Renal cortex interstitium (tissue), 15 donors: ENCODE data around the gene DERL2. TPM values are rescaled to one million over a fixed set of nuclear protein-coding genes. Genes with fewer than 3 reads are reported as not detected.

Experiments
- DNase-seq, 11 donors: peaks; one replicate each; pipeline ENCODE4 v3.0.0-alpha.2; 2013; ENCODE audit warnings: low read depth in 9 of 11, low spot score in 4 of 11; ENCODE audit errors: extremely low read depth in 1 of 11
- long read RNA-seq, 16 experiments: transcript quantifications; one replicate each; lab custom pipeline, GENCODE V29; 2026
- polyA plus RNA-seq, 3 donors: library from polyadenylated mRNA; unstranded; fragments of 120-200 nt; gene quantifications; one replicate each; pipeline ENCODE4 v1.2.1, GENCODE V29; 2013; ENCODE audit not compliant: insufficient read length in 3 of 3

Gene DERL2
- 10 to 100 TPM; 80.0 to 87.4 (median 85.0) TPM for polyA plus RNA-seq
- long read RNA-seq, donor 1, full-length matches to known transcripts: 19 of 19 reads
- long read RNA-seq, donor 1, partial matches to known transcripts: 0 of 19 reads
- long read RNA-seq, donor 1, other reads (novel, unspliced or antisense): 0 of 19 reads
- long read RNA-seq, donor 2, full-length matches to known transcripts: 16 of 16 reads
- long read RNA-seq, donor 2, partial matches to known transcripts: 0 of 16 reads
- long read RNA-seq, donor 2, other reads (novel, unspliced or antisense): 0 of 16 reads
- long read RNA-seq, donor 3, full-length matches to known transcripts: 53 of 53 reads
- long read RNA-seq, donor 3, partial matches to known transcripts: 0 of 53 reads
- long read RNA-seq, donor 3, other reads (novel, unspliced or antisense): 0 of 53 reads
- long read RNA-seq, donor 4, full-length matches to known transcripts: 33 of 33 reads
- long read RNA-seq, donor 4, partial matches to known transcripts: 0 of 33 reads
- long read RNA-seq, donor 4, other reads (novel, unspliced or antisense): 0 of 33 reads
- long read RNA-seq, donor 5: 0 reads
- long read RNA-seq, donor 6, full-length matches to known transcripts: 37 of 37 reads
- long read RNA-seq, donor 6, partial matches to known transcripts: 0 of 37 reads
- long read RNA-seq, donor 6, other reads (novel, unspliced or antisense): 0 of 37 reads
- long read RNA-seq, donor 7, full-length matches to known transcripts: 31 of 31 reads
- long read RNA-seq, donor 7, partial matches to known transcripts: 0 of 31 reads
- long read RNA-seq, donor 7, other reads (novel, unspliced or antisense): 0 of 31 reads
- long read RNA-seq, donor 8: 0 reads
- long read RNA-seq, donor 9, full-length matches to known transcripts: 34 of 34 reads
- long read RNA-seq, donor 9, partial matches to known transcripts: 0 of 34 reads
- long read RNA-seq, donor 9, other reads (novel, unspliced or antisense): 0 of 34 reads
- long read RNA-seq, donor 10, full-length matches to known transcripts: 32 of 32 reads
- long read RNA-seq, donor 10, partial matches to known transcripts: 0 of 32 reads
- long read RNA-seq, donor 10, other reads (novel, unspliced or antisense): 0 of 32 reads
- long read RNA-seq, donor 11, full-length matches to known transcripts: 25 of 30 reads
- long read RNA-seq, donor 11, partial matches to known transcripts: 0 of 30 reads
- long read RNA-seq, donor 11, other reads (novel, unspliced or antisense): 5 of 30 reads
- long read RNA-seq, donor 12, full-length matches to known transcripts: 12 of 12 reads
- long read RNA-seq, donor 12, partial matches to known transcripts: 0 of 12 reads
- long read RNA-seq, donor 12, other reads (novel, unspliced or antisense): 0 of 12 reads
- long read RNA-seq, donor 13: 0 reads
- long read RNA-seq, donor 14, full-length matches to known transcripts: 32 of 32 reads
- long read RNA-seq, donor 14, partial matches to known transcripts: 0 of 32 reads
- long read RNA-seq, donor 14, other reads (novel, unspliced or antisense): 0 of 32 reads
- long read RNA-seq, donor 15, full-length matches to known transcripts: 14 of 14 reads
- long read RNA-seq, donor 15, partial matches to known transcripts: 0 of 14 reads
- long read RNA-seq, donor 15, other reads (novel, unspliced or antisense): 0 of 14 reads
- long read RNA-seq, donor 16, full-length matches to known transcripts: 71 of 115 reads
- long read RNA-seq, donor 16, partial matches to known transcripts: 34 of 115 reads
- long read RNA-seq, donor 16, other reads (novel, unspliced or antisense): 10 of 115 reads

DNA sequence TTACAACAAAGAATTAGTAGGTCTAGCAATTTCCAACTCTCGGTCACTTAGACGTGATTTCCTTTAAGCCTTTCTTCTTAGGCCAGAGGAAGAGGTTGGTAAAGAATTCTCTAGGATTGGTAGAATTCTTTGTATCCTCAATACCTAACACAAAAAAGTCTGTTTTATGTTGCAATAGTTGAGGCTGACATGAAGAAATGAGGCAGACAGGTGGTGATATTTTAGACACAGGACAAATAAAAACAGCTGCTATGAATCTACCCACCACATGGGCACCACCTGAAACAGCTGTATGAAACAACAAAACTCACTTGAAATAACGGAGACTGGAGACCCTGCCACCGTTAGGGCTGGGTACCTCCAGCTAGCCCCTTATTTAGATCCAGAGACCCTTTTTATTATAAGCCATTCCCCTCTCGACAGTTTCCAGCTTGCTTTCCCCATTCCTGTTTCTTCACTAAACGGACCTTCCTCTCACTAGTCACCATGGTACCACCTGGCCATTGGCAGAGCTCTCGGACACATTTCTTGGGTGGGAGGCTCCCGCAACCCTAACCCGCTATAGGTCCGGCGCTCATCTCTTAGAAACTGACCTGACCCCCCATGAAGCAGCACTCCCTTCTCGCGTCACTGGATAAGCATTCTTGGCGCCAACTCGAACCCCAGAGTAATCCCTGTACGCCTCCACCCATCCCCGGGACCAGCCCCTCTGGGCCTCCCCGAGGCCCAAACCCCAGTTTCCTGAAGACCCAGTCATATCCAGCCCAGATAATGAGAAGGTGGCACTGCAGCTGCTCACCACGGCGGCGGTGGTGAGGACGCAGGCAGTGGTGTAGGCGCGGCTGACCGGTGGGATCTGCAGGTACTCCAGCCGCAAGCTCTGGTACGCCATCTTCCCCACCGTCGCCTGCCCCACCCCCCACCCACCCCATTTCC is at the start of gene DERL2:
TSS of gene DERL2 (minus strand) at position 909 of the 936 bp plus-strand sequence. CDS start at position 892, 17 bp downstream.
- DNase-seq: no peak

DNA sequence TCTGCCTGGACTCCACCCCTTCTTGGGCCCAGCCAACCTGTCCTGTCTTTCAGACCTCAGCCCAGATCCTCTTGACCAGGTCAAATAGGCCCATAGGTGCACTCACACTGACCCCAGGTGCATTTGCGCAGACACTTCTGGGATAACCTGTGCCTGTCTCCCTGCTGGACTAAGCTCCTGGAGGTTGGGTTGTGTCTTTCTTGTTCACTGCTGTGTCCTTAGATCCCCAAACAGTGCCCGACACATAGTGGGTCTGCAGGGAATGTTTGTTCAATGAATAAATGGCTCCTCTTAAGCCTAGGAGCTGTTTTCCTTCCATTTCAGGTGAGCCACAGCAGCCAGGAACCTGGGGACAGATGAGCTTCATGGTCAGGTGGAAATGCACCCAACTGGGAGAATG is 49.5 kb upstream of the DERL2 start:
- no peak for DNase-seq

DNA sequence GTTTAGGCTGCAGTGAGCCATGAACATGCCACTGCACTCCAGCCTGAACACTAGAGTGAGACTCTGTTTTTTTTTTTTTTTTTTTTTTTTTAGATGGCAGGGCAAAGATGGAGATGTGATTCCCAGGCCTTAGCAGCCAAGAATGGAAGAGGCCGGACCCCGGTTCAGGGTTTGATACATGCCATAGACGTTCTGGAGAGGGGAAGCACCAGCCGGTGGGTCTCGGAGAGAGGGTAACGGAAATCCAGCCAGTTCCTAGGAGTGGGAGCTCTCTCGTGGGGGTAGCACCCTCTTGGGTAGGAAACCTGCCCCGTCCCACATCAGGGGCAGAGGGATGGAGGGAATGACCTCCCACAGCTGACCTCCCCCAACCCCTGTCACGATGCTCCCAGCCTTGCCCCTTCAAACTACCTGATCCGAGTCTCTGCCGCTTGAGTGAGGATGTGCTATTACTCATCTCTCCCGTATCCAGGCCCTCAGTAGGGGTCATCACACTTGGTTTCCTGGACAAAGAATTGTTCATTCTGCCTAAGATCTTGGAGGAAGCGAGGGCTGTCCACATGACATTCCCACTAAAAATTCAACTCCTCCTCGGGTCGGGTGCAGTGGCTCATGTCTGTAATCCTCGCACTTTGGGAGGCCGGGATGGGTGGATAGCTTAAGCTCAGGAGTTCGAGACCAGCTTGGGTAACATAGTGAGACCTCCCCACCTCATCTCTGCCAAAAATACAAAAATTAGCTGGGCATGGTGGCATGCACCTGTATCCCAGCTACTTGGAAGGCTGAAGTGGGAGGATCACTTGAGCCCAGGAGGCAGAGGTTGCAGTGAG is 47.7 kb upstream of the DERL2 start:
- peak in 1 of 11 donors; percentile 15 for DNase-seq

DNA sequence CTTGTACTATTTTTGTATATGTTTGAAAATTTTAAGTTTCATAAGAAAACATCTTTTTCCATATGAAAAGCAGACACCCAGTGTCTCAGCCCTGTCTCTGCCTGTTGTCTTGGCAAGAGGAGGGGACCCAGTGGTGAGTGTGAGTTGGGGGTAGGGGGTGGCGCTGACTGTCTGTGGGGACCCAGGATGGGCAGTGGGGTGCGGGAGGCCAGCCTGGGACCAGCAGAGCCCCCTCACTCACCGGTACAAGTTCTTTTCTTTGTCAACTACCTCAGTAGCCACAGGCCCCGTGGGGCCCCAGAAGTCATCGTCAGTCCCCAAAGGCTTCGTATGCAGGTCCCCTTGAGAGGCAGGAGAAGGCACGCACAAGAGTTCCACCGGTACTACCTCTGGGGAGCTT is 46.6 kb upstream of the DERL2 start:
- no peak for DNase-seq

DNA sequence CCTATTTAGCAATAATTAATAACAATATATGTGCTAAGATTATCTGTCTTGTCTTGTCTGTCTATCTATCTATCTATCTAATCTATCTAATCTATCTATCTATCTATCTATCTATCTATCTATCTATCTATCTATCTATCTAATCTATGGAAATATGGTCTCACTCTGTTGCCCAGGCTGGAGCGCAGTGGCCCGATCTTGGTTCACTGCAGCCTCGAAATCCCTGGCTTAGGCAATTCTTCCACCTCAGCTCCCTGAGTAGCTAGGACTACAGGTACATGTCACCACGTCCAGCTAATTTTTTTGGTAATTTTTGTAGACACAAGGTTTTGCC is 45.1 kb upstream of the DERL2 start:
- no peak for DNase-seq

DNA sequence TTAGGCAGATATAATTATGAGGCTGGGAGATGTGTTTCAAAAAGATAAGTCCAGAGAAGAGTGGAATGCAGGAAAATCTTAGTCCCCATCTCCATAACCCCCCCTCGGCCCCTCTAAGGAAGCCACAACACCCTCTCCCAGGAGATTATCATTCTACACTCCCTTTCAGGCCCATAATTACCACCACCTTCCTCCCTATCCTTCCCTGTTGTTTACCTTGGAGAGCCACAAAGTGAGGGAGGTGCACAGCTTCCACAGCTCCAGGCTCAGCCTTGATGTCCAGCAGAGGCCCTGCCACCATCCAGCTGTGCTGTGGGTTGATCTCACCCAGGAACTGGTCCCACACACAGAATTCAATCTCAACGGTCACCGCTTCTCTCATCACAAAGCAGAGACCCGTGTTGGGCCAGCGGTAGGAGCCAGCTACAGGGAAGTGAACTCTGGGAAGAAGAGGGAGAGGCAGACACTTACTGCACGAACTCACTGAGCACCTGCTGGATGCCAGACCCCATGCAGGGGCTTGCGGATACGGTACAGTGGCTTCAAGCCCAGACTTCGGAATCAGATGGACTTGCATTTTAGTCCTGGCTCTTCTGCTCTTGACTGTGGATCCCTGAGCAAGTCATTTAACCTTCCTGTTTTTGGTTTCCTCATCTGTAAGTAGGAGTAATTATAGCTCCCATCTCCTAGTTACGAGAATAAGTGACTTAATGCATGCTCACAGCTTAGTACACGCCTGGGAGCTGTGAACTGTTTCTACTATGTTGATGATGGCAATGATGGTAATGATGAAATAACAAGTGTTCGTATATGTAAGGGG is 44.5 kb upstream of the DERL2 start:
- DNase-seq: no peak

DNA sequence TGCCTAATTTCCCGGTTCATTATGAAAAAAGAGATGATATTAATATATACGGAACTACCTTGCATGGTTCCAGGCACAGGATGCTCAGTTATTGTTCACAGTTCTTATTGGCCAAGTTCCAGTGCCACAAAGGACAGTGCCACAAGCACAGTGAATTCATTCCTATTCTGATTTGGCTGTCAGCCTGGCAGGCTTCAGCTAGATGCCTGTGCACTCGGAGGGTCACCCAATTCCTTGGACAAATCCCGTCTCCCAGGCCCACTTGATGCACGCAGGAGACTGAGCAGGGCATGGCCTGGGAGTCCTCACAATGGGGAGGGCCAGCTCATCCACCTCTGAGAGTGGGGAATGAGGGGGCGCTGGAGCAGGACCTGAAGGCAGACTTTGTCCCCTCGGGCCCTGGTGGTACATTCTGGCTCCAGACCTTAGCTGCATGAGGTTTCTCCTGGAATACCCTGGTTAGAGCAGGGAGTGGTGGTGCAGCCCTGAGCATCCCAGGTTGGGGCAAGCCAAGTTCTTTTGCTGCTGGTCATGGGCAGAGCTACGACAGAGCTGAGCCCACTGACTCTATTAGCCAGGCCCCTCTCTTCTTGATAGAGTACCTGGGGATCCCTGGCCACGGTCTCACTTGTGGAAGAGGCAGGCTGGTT is 41.7 kb upstream of the DERL2 start:
- peak in 1 of 11 donors; percentile 8 for DNase-seq

DNA sequence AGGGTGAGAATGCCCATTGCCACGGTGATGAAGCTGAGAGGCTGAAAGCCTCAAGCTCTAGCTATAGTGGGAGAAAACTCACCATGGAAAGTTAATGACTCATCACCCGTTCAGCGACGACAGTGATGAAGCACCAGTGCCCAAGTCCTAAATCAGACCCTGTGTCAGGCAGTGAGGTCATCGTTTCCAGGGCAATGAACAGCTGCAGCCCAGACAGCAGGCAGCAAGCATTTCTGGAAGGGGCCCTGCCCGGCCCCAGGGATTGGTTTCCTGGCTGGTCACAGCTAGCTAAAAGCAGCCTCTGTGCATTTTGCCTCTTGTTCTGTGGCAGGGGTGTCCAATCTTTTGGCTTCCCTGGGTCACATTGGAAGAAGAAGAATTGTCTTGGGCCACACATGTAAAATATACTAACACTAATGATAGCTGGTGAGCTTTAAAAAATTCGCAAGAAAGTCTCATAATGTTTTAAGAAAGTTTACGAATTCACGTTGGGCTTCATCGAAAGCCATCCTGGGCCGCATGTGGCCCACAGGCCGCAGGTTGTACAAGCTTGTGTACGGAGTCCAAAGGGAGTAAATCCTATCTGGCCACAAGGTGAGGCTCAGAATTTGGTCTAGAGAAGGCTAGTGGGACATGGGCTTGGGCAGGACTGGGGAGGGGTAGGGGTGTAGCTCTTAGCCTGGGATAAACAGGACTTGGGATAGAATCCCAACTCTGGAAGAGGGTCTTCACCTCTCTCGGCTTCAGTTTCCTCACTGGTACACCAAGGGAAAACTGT is 41.0 kb upstream of the DERL2 start:
- peak; percentile 63 to 90 (median 85) for DNase-seq

DNA sequence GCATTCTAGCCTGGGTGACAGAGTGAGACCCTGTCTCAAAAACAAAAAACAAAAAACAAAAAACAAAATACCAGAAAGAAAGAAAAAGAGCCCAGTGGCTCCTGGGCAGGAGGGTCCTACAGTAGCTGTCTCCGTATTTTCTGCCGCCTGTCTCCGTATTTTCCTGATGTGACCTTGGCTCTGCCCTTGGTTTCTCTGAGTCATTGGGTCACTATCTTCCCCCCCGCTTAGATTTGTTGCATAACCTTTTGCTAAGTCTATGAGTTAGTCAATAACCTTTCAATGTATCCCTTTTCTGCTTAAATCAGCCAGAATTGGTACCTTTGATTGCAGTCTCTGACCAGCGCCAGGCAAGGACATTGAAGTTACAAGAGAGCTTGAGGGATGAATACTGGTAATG is 37.3 kb upstream of the DERL2 start:
- DNase-seq: no peak

DNA sequence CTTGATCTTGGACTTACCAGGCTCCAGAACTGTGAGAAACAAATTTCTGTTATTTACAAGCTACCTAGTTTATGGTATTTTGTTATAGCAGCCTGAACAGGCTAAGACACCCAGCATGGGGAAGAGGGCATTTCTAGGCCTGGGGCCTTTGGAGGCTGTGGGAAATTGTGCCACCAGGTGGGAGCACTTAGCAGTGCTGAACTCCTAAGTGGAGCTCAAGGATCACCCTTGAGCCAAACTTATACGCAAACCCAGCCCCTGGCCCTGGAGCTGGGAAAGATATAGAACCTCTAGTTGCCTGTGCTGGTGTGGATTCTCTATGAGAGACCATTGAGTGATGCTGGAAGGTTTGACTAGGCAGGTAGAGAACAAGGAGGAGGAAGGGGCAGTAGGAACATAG is 36.5 kb upstream of the DERL2 start:
- DNase-seq: no peak

DNA sequence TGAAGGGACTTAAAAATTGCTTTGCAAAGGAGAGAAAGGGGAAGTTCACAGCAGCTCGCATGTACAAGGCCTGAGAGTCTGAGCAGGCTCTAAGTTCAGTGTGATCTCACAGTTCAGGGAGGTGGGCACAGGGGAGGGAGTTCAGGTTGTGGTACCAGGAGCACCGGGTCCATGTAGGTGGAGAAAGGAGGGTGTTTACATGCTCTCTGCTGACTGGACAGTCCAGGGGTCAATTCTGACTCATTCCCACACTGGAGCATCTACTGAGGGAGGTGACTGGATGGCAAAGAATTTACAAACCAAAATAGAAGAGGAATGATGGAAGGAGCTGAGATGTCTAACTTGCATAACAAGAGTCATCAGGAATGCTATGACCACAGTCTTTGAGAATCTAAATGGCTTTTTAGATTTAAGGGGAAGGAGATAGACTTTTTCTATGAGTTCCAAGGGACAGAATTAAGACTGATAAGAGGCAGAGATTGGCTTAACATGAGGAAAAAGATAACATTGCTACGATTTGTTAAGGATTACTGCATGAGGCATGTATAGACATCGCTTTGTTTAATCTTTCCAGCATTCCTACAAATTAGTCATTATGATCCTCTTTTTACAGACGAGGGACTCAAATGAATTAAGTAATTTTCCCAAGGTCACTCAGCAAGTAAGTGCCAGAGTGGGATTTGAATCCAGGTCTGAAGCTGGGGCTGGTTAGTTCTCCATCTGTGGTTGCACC is 30.2 kb upstream of the DERL2 start:
- no peak for DNase-seq

DNA sequence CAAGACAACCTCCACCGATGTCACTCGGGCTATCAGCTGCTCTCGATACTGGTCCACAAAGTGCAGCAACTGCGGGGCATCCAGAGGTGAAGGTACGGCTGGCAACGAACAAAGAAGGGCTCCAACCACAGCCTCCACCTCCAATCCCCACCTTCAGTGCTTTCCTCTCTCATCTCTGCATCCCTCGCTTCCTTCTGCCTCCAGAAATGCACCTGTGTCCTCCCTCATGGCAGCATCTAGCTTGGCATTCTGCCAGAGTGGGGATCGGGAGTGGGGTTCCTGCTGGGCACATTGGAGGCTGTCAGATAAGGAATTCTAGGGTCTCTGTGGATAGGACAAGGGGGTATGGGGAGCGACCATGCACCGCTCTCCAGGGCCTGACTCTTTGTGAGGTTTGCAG is 29.0 kb upstream of the DERL2 start:
- DNase-seq: no peak

DNA sequence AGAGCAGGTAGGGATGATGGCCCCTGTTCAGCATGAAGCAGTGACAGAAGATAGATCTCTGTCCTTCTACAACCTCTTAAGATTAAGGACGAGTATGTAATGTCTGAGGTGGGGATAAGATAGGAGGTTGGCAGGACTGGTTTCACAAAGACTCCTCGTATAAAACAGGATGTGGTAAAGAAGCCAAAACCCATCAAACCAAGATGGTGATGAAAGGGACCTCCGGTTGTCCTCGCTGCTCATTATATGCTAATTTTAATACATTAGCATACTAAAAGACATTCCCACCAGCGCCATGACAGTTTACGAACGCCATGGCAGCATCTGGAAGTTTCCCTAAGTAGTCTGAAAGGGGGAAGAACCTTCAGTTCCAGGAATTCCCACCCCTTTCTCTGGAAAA is 27.6 kb upstream of the DERL2 start:
- no peak for DNase-seq
